Panc1 (cell line): ENCODE results near the gene SEC16A. TPM values are rescaled to one million over a fixed set of nuclear protein-coding genes. Genes with fewer than 3 reads are reported as not detected.

Experiments
- ATAC-seq: fragments of 200-7000 bp; cut with Tn5 transposase; 2 replicates; pipeline ENCODE4 v1.9.1; 2020; ENCODE audit warnings: mild to moderate bottlenecking, moderate library complexity
- BruUV-seq: library from RNA; stranded (reverse); fragments of 400-500 nt; replicated peaks from 2 replicates; lab custom pipeline; 2021; lab: Mats Ljungman, UMichigan
- CTCF ChIA-PET: fragments of 300-600 bp; sonication (Branson Sonifier 250); formaldehyde crosslinking; loops from one replicate; lab custom pipeline; 2022; ENCODE audit warnings: antibody characterized with exemption; lab: Charles Lee
- POLR2A ChIA-PET: fragments of 300-600 bp; sonication (Branson Sonifier 250); formaldehyde crosslinking; loops from one replicate; lab custom pipeline; 2022; ENCODE audit warnings: antibody characterized with exemption; lab: Charles Lee
- DNase-seq: peaks from one replicate; pipeline ENCODE4 v3.0.0-alpha.2; 2010; ENCODE audit warnings: low read depth, low spot score
- H3K27ac ChIP-seq: 2 replicates; pipeline ENCODE4 v1.5.1; 2011; ENCODE audit warnings: mild to moderate bottlenecking, low read length, inconsistent platforms
- H3K27me3 ChIP-seq: fragments of 200-500 bp; sonication (Bioruptor generic); 2 replicates; pipeline ENCODE4 v1.6.0; 2014; ENCODE audit warnings: low read length, inconsistent platforms; ENCODE audit not compliant: control insufficient read depth, insufficient read depth
- H3K36me3 ChIP-seq: fragments of 200-500 bp; sonication (Bioruptor generic); 2 replicates; pipeline ENCODE4 v1.5.1; 2014; ENCODE audit warnings: inconsistent platforms, mild to moderate bottlenecking, low read length, moderate library complexity; ENCODE audit not compliant: control insufficient read depth, insufficient read depth
- H3K4me1 ChIP-seq: 2 replicates; pipeline ENCODE4 v1.5.1; 2011; ENCODE audit warnings: inconsistent platforms, mild to moderate bottlenecking, low read length, moderate library complexity; ENCODE audit not compliant: control insufficient read depth, insufficient read depth
- H3K4me3 ChIP-seq, 2 experiments: 2 replicates each; pipeline ENCODE4 v1.5.1; 2011 to 2012; ENCODE audit warnings: low read depth in 2 of 2, low read length in 2 of 2, mild to moderate bottlenecking in 2 of 2, inconsistent platforms in 1 of 2, moderate library complexity in 1 of 2
- H3K9me3 ChIP-seq: fragments of 200-500 bp; sonication (Bioruptor generic); 2 replicates; pipeline ENCODE4 v1.5.1; 2014; ENCODE audit warnings: low read depth, mild to moderate bottlenecking, inconsistent platforms, low read length, moderate library complexity; ENCODE audit not compliant: control insufficient read depth, insufficient read depth
- CTCF ChIP-seq: fragments of 450-650 bp; IDR thresholded peaks from 2 replicates; pipeline ENCODE4 v1.5.1; 2017; ENCODE audit warnings: mild to moderate bottlenecking
- POLR2AphosphoS5 ChIP-seq: IDR thresholded peaks from 2 replicates; pipeline ENCODE4 v1.6.1; 2012; ENCODE audit warnings: mild to moderate bottlenecking, low read depth, low read length, moderate library complexity
- REST ChIP-seq, 2 experiments: IDR thresholded peaks; 2 replicates each; pipeline ENCODE4 v1.6.1; 2011 to 2012; ENCODE audit warnings: low read depth in 2 of 2, control low read depth in 1 of 2, low read length in 1 of 2, mild to moderate bottlenecking in 1 of 2, moderate library complexity in 1 of 2; ENCODE audit not compliant: insufficient read depth in 1 of 2
- SIN3A ChIP-seq: IDR thresholded peaks from 2 replicates; pipeline ENCODE4 v1.6.1; 2012; ENCODE audit warnings: low read depth, mild to moderate bottlenecking, low read length, moderate library complexity, borderline replicate concordance; ENCODE audit not compliant: insufficient read depth
- TCF7L2 ChIP-seq: IDR thresholded peaks from 2 replicates; pipeline ENCODE4 v1.6.1; 2011; ENCODE audit warnings: mild to moderate bottlenecking, low read depth, low read length, inconsistent platforms
- in situ Hi-C: cut with HindIII; loops from 2 replicates; pipeline ENCODE4 v1.10.0; 2016; ENCODE audit warnings: low sequenced_read_pairs, low pct_unique_long_range_greater_than_20kb
- intact Hi-C: fragments of 100-400 bp; cut with micrococcal nuclease; formaldehyde crosslinking; loops from one replicate; pipeline ENCODE4 v1.10.0; 2022; ENCODE audit not compliant: unreplicated experiment
- total RNA-seq: library from RNA; stranded (reverse); gene quantifications from one replicate; pipeline ENCODE4 v1.2.1, GENCODE V29; 2021; ENCODE audit not compliant: unreplicated experiment

The SEC16A gene
- total RNA-seq, 1 experiment from 2014 or later, result 76.5 TPM

GRCh38 chr9:136525207-136525606 lies 42.4 kb upstream of the SEC16A start:
- ATAC-seq, result no peak
- H3K4me1 ChIP-seq, result peaks cover 40% of the 10 kb centered on the region
- intact Hi-C loops, result no loop called here
- BruUV-seq, result no TSS peak
- H3K27ac ChIP-seq, result no peak overlapping the region
- H3K27me3 ChIP-seq, result no peaks in the 10 kb centered on the region
- DNase-seq, result no peak
- in situ Hi-C loops, result no loop called here
- TF ChIP-seq SIN3A (no peak), REST (IDR thresholded peaks at IDR 0.05; ENCODE audit: insufficient read depth in 1 of 2, low read depth in 2 of 2, low read length in 1 of 2) (no peak), TCF7L2 (no peak), POLR2AphosphoS5 (no peak), CTCF (no peak)
- H3K36me3 ChIP-seq, result no peaks in the 10 kb centered on the region
- CTCF ChIA-PET, result no interaction called here
- no peak overlapping the region for H3K4me3 ChIP-seq
- POLR2A ChIA-PET, result no interaction called here
- no peaks in the 10 kb centered on the region for H3K9me3 ChIP-seq

- no peak for TF ChIP-seq REST (IDR thresholded peaks at IDR 0.05; ENCODE audit: insufficient read depth in 1 of 2, low read depth in 2 of 2, low read length in 1 of 2)
- no peak for TF ChIP-seq SIN3A
- TF ChIP-seq CTCF, result no peak
- TF ChIP-seq TCF7L2, result no peak
- TF ChIP-seq POLR2AphosphoS5, result no peak
- H3K4me3 ChIP-seq, result no peak overlapping the region
- no TSS peak for BruUV-seq
- in situ Hi-C loops, result no loop called here
- H3K36me3 ChIP-seq, result no peaks in the 10 kb centered on the region
- ChIA-PET CTCF (no interaction called here), POLR2A (no interaction called here)
- no peak overlapping the region for H3K27ac ChIP-seq
- no peak for DNase-seq
- peaks cover 18% of the 10 kb centered on the region for H3K4me1 ChIP-seq
- no peaks in the 10 kb centered on the region for H3K9me3 ChIP-seq
- no peak for ATAC-seq
- intact Hi-C loops, result no loop called here
- H3K27me3 ChIP-seq, result no peaks in the 10 kb centered on the region
These were observed 39.7 kb upstream of the SEC16A start for GRCh38 chr9:136522314-136523237.
